Stimulated activated CD8-positive, alpha-beta memory T cell treated with anti-CD3 and anti-CD28 coated beads, Interleukin-4, amount 100 ng/mL, for 1 hour (primary cell): ENCODE results near the gene ZNF334.

ENCODE experiments used
- DNase-seq, 2 donors: peaks; one replicate each; pipeline ENCODE4 v3.0.0-alpha.2; 2020; ENCODE audit warnings: low read depth in 2 of 2, low spot score in 1 of 2

Gene ZNF334

GRCh38 chr20:46488451-46488850, 24.9 kb downstream of the ZNF334 start:
- DNase-seq: no peak

GRCh38 chr20:46487628-46488027, 25.7 kb downstream of the ZNF334 start:
- DNase-seq: no peak

- DNase-seq: no peak
Measured at GRCh38 chr20:46485431-46485830, 27.9 kb downstream of the ZNF334 start.

- DNase-seq: no peak
Measured at GRCh38 chr20:46484954-46485353, 28.4 kb downstream of the ZNF334 start.

GRCh38 chr20:46483879-46484278, 29.5 kb downstream of the ZNF334 start:
- no peak for DNase-seq

- DNase-seq: no peak
Measured at GRCh38 chr20:46482864-46483263, 30.5 kb downstream of the ZNF334 start.

- DNase-seq: no peak
Measured at GRCh38 chr20:46477640-46478039, 35.7 kb downstream of the ZNF334 start.

GRCh38 chr20:46477225-46477624, 36.1 kb downstream of the ZNF334 start:
- DNase-seq: no peak

- no peak for DNase-seq
Measured at GRCh38 chr20:46468508-46468907, 44.9 kb downstream of the ZNF334 start.

- DNase-seq: no peak
Measured at GRCh38 chr20:46464451-46464850, 48.9 kb downstream of the ZNF334 start.

- no peak for DNase-seq
Measured at GRCh38 chr20:46463852-46464251, 49.5 kb downstream of the ZNF334 start.

GRCh38 chr20:46461808-46462207, 51.6 kb downstream of the ZNF334 start:
- no peak for DNase-seq

GRCh38 chr20:46458866-46459750, 54.3 kb downstream of the ZNF334 start:
- no peak for DNase-seq

GRCh38 chr20:46456255-46457028, 56.9 kb downstream of the ZNF334 start:
- DNase-seq: no peak

GRCh38 chr20:46455729-46456128, 57.6 kb downstream of the ZNF334 start:
- DNase-seq: no peak
